Activated CD4-positive, alpha-beta memory T cell treated with anti-CD3 and anti-CD28 coated beads for 36 hours (primary cell): ENCODE results near the gene BTBD18. TPM values are rescaled to one million over a fixed set of nuclear protein-coding genes. Genes with fewer than 3 reads are reported as not detected.

Experiments used
- CTCF ChIA-PET: fragments of 350-600 bp; sonication (Branson Sonifier 250); formaldehyde crosslinking; loops from one replicate; lab custom pipeline; 2021; ENCODE audit warnings: antibody characterized with exemption, inconsistent platforms; lab: Charles Lee
- POLR2A ChIA-PET: fragments of 350-600 bp; sonication (Branson Sonifier 250); formaldehyde crosslinking; loops from one replicate; lab custom pipeline; 2021; ENCODE audit warnings: antibody characterized with exemption; lab: Charles Lee
- DNase-seq: peaks from one replicate; pipeline ENCODE4 v3.0.0-alpha.2; 2020
- H3K27ac Mint-ChIP-seq: one replicate; pipeline ENCODE4 v1.8.0; 2021; ENCODE audit warnings: mixed read lengths
- H3K27me3 Mint-ChIP-seq: one replicate; pipeline ENCODE4 v1.8.0; 2021; ENCODE audit warnings: mixed read lengths
- H3K36me3 Mint-ChIP-seq: one replicate; pipeline ENCODE4 v1.8.0; 2021; ENCODE audit warnings: mixed read lengths
- H3K4me1 Mint-ChIP-seq: one replicate; pipeline ENCODE4 v1.8.0; 2021; ENCODE audit warnings: low read depth, mixed read lengths
- H3K4me3 Mint-ChIP-seq: one replicate; pipeline ENCODE4 v1.8.0; 2021; ENCODE audit warnings: mild to moderate bottlenecking, mixed read lengths
- H3K9me3 Mint-ChIP-seq: one replicate; pipeline ENCODE4 v1.8.0; 2021; ENCODE audit warnings: mixed read lengths
- intact Hi-C: fragments of 100-400 bp; cut with micrococcal nuclease; formaldehyde crosslinking; loops from one replicate; pipeline ENCODE4 v1.15.1; 2023
- total RNA-seq, 2 experiments: library from RNA; stranded (reverse); gene quantifications; one replicate each; pipeline ENCODE4 v1.2.3, GENCODE V29; 2021

The BTBD18 gene
- total RNA-seq, 2 experiments from 2014 or later = not detected

GRCh38 chr11:57773026-57773598 lies 21.5 kb upstream of the BTBD18 start:
- H3K27ac Mint-ChIP-seq = no peak overlapping the region
- no peaks in the 10 kb centered on the region for H3K9me3 Mint-ChIP-seq
- ChIA-PET CTCF (interaction anchor here (1.0 kb wide), 1 partner anchor 132 kb away, joined by 3 read pairs; no protein-coding TSS in a partner anchor), POLR2A (no interaction called here)
- no peaks in the 10 kb centered on the region for H3K4me1 Mint-ChIP-seq
- H3K4me3 Mint-ChIP-seq = no peak overlapping the region
- DNase-seq = no peak
- no peaks in the 10 kb centered on the region for H3K27me3 Mint-ChIP-seq
- intact Hi-C loops = no loop called here
- H3K36me3 Mint-ChIP-seq = no peaks in the 10 kb centered on the region

GRCh38 chr11:57772562-57772961 lies 20.9 kb upstream of the BTBD18 start:
- Mint-ChIP-seq H3K9me3 (no peaks in the 10 kb centered on the region), H3K4me3 (no peak overlapping the region), H3K27me3 (no peaks in the 10 kb centered on the region), H3K27ac (no peak overlapping the region), H3K4me1 (no peaks in the 10 kb centered on the region), H3K36me3 (no peaks in the 10 kb centered on the region)
- ChIA-PET CTCF (interaction anchor here (0.9 to 1.2 kb wide), 3 partner anchors 28 to 315 kb away, joined by 3 to 5 read pairs (median 4); no protein-coding TSS in a partner anchor), POLR2A (no interaction called here)
- DNase-seq = no peak
- intact Hi-C loops = no loop called here

DNA sequence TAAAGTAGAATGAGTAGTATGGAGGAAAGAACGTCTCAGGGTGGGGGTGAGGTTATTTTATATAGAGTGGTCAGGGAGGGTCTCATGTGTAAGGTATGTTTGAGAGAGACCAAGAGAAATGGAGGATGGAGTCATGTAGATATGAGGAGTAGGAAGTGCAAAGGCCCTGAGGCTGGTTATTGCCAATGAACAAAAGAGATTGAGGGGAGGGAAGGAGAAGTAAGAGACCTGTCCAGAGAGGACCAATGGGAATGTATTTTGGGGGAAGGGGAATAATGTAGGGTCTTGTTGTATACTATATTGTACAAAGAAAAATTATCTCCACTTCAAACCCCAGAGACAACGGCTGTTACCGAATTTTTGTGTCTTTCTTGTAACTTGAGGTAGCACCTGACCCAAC lies 19.7 kb upstream of the BTBD18 start:
- ChIA-PET POLR2A (no interaction called here), CTCF (interaction anchor here (1.2 kb wide), 1 partner anchor 29 kb away, joined by 5 read pairs; no protein-coding TSS in a partner anchor)
- H3K9me3 Mint-ChIP-seq = no peaks in the 10 kb centered on the region
- H3K27me3 Mint-ChIP-seq = no peaks in the 10 kb centered on the region
- no peak overlapping the region for H3K27ac Mint-ChIP-seq
- H3K4me3 Mint-ChIP-seq = no peak overlapping the region
- intact Hi-C loops = no loop called here
- no peak for DNase-seq
- H3K36me3 Mint-ChIP-seq = no peaks in the 10 kb centered on the region
- no peaks in the 10 kb centered on the region for H3K4me1 Mint-ChIP-seq

DNA sequence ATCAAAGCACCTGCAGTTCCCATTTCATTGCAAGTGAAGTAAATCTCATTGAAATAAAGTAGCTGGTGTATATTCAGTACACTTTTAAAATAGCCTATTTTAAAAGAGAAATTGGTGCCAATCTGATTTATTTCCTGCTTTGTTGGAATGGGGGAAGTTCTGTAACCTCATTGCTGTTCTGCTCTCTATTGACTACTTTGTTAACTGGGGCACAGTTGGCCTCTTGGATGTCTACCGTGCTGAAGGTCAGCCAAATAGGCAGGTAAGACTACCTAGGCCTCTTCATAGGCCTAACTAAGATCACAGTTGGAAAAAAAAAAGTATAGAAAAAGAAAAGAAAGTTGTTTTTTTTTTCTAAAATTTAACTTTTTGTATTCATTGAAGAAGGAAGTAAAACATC lies 19.2 kb upstream of the BTBD18 start:
- ChIA-PET CTCF (no interaction called here), POLR2A (no interaction called here)
- Mint-ChIP-seq H3K36me3 (no peaks in the 10 kb centered on the region), H3K9me3 (no peaks in the 10 kb centered on the region), H3K27ac (no peak overlapping the region), H3K27me3 (no peaks in the 10 kb centered on the region), H3K4me1 (no peaks in the 10 kb centered on the region), H3K4me3 (no peak overlapping the region)
- intact Hi-C loops = no loop called here
- DNase-seq = no peak

DNA sequence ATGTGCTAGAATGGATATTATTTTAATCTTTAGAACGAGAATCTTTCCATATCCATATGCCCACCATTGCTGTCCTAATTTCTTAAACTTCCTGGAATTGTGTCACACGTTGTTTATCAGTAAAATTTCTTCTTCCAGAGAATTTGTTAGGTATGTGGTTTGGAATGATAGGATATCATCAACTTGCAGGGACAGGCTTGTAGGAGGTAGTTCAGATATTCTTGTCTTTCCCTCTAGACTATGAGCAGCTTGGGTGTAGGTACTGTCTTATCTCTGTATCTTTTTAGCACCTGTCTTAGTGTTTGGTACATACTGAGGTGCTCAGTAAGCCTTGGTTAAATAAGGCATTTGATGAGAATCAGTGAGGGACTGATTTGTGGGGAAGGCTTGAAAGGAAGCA lies 13.4 kb upstream of the BTBD18 start:
- peaks cover 2% of the 10 kb centered on the region for H3K4me1 Mint-ChIP-seq
- no peaks in the 10 kb centered on the region for H3K27me3 Mint-ChIP-seq
- no peaks in the 10 kb centered on the region for H3K9me3 Mint-ChIP-seq
- H3K27ac Mint-ChIP-seq = no peak overlapping the region
- ChIA-PET POLR2A (no interaction called here), CTCF (interaction anchor here (0.6 to 1.6 kb wide), 4 partner anchors 10 to 272 kb away, joined by 3 to 7 read pairs (median 3); no protein-coding TSS in a partner anchor)
- H3K36me3 Mint-ChIP-seq = no peaks in the 10 kb centered on the region
- no peak overlapping the region for H3K4me3 Mint-ChIP-seq
- intact Hi-C loops = no loop called here
- DNase-seq = no peak

- no peak for DNase-seq
- no peaks in the 10 kb centered on the region for H3K36me3 Mint-ChIP-seq
- intact Hi-C loops = no loop called here
- H3K27me3 Mint-ChIP-seq = no peaks in the 10 kb centered on the region
- ChIA-PET CTCF (interaction anchor here (0.6 to 1.6 kb wide), 4 partner anchors 9 to 272 kb away, joined by 3 to 7 read pairs (median 3); no protein-coding TSS in a partner anchor), POLR2A (no interaction called here)
- no peak overlapping the region for H3K4me3 Mint-ChIP-seq
- H3K9me3 Mint-ChIP-seq = no peaks in the 10 kb centered on the region
- no peak overlapping the region for H3K27ac Mint-ChIP-seq
- peaks cover 2% of the 10 kb centered on the region for H3K4me1 Mint-ChIP-seq
Measured at GRCh38 chr11:57764566-57764965, 12.9 kb upstream of the BTBD18 start.

DNA sequence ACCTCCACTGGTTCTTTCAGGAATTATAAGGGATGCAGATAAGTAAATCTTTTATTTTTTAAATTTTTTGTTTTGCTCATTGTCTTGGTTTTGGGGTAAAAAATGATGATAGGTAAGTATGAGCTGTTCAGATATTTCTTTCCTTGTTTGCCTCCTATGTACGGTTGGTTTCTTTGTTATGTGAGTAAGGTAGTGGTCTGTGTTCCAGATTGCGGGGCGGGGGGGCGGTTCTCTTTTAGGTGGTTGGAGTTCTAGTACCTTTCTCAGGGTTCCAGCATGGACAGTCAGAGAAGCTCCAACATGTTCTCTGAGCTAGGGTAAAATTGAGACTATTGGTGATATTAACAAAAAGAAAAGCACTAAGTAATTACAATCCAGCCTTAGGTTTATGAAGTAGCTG lies 12.4 kb upstream of the BTBD18 start:
- POLR2A ChIA-PET = no interaction called here
- Mint-ChIP-seq H3K36me3 (no peaks in the 10 kb centered on the region), H3K27me3 (no peaks in the 10 kb centered on the region), H3K4me3 (no peak overlapping the region), H3K27ac (no peak overlapping the region), H3K9me3 (no peaks in the 10 kb centered on the region), H3K4me1 (peaks cover 4% of the 10 kb centered on the region)
- no peak for DNase-seq
- intact Hi-C loops = no loop called here
- CTCF ChIA-PET = interaction anchor here (0.7 to 1.6 kb wide), 3 partner anchors 9 to 271 kb away, joined by 3 to 7 read pairs (median 3); no protein-coding TSS in a partner anchor

GRCh38 chr11:57763568-57763967 lies 11.9 kb upstream of the BTBD18 start:
- POLR2A ChIA-PET = no interaction called here

GRCh38 chr11:57762235-57762861 lies 10.7 kb upstream of the BTBD18 start:
- Mint-ChIP-seq H3K9me3 (no peaks in the 10 kb centered on the region), H3K4me3 (no peak overlapping the region), H3K4me1 (peaks cover 7% of the 10 kb centered on the region), H3K27ac (no peak overlapping the region), H3K36me3 (no peaks in the 10 kb centered on the region), H3K27me3 (no peaks in the 10 kb centered on the region)
- CTCF ChIA-PET = no interaction called here
- no peak for DNase-seq
- POLR2A ChIA-PET = no interaction called here
- intact Hi-C loops = no loop called here

More at GRCh38 chr11:57763568-57763967, 11.9 kb upstream of the BTBD18 start:
- Mint-ChIP-seq H3K27me3 (no peaks in the 10 kb centered on the region), H3K9me3 (no peaks in the 10 kb centered on the region), H3K36me3 (no peaks in the 10 kb centered on the region), H3K4me3 (no peak overlapping the region), H3K27ac (no peak overlapping the region), H3K4me1 (peaks cover 7% of the 10 kb centered on the region)
- intact Hi-C loops = no loop called here
- CTCF ChIA-PET = no interaction called here
- DNase-seq = no peak

- peaks cover 7% of the 10 kb centered on the region for H3K4me1 Mint-ChIP-seq
- CTCF ChIA-PET = interaction anchor here (0.6 to 0.9 kb wide), 2 partner anchors 39 to 645 kb away, joined by 3 read pairs; partner anchors contain the start of gene OR5B3
- no peaks in the 10 kb centered on the region for H3K9me3 Mint-ChIP-seq
- intact Hi-C loops = no loop called here
- no peak for DNase-seq
- POLR2A ChIA-PET = interaction anchor here (1.2 kb wide), 1 partner anchor 10 kb away, joined by 3 read pairs; the partner anchor contains the start of gene BTBD18
- H3K27me3 Mint-ChIP-seq = no peaks in the 10 kb centered on the region
- H3K4me3 Mint-ChIP-seq = no peak within 1 kb of the TSS
- no peak within 1 kb of the TSS for H3K27ac Mint-ChIP-seq
- H3K36me3 Mint-ChIP-seq = no peaks in the 10 kb centered on the region
Measured at GRCh38 chr11:57761301-57762234, 9.9 kb upstream of the BTBD18 start, which contains the start of gene CTNND1. Gene CTNND1 (plus strand): TSS chr11:57761802. CDS start chr11:57791479, 29,677 bp downstream.

DNA sequence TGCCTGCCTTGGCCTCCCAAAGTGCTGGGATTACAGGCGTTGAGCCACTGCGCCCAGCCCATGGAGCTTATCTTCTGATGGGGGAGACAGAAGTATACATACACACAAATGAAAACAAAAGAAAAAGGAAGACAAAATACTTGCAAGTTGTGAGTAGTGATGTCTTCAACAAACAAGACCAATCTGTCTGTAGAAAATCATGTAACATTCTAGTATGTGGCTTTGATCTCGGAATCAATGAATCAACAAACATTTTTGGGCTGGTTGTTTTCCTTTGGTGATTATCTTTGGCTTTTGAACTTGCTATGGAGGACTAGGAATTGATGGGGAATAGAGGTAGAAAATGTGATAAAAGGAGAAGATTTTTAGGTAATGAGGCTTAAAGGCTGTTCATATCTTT lies 6.6 kb upstream of the BTBD18 start:
- POLR2A ChIA-PET = interaction anchor here (0.6 to 0.7 kb wide), 2 partner anchors 31 to 42 kb away, joined by 3 read pairs; no protein-coding TSS in a partner anchor
- Mint-ChIP-seq H3K4me3 (no peak overlapping the region), H3K27ac (no peak overlapping the region), H3K9me3 (no peaks in the 10 kb centered on the region), H3K4me1 (peaks cover 7% of the 10 kb centered on the region), H3K27me3 (no peaks in the 10 kb centered on the region), H3K36me3 (no peaks in the 10 kb centered on the region)
- intact Hi-C loops = no loop called here
- no peak for DNase-seq
- CTCF ChIA-PET = no interaction called here

GRCh38 chr11:57752954-57753353 lies 1.3 kb upstream of the BTBD18 start:
- H3K9me3 Mint-ChIP-seq = no peaks in the 10 kb centered on the region
- no peaks in the 10 kb centered on the region for H3K27me3 Mint-ChIP-seq
- H3K27ac Mint-ChIP-seq = no peak overlapping the region
- H3K4me3 Mint-ChIP-seq = no peak overlapping the region
- no peaks in the 10 kb centered on the region for H3K4me1 Mint-ChIP-seq
- intact Hi-C loops = no loop called here
- ChIA-PET CTCF (no interaction called here), POLR2A (no interaction called here)
- DNase-seq = no peak
- peaks cover 2% of the 10 kb centered on the region for H3K36me3 Mint-ChIP-seq
